Measurements from ENCODE around the gene DGCR8.
A peak's percentile ranks its signal among the peaks of the same experiment; 100 is the strongest.

DGCR8 gene

DNA sequence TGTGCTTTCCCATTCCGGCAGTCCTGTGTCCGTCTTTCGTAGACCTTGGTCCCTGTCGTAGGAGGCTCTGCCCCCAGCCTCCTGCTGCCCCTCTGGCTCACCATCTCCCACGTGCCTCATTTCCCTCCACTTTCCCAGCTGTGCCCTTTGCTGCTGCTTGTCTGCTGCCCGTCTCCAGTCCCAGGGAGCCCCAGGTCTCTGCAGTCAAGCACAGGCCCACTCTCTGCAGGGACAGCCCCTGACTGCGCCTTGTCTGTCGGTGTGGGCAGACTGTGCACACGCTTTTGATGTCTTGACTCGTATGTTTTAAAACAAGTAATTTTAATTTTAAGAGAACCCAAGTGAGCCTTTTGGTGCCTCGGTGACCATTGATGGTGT is 12.4 kb downstream of the DGCR8 start:
- DNase-seq, result no peak

GRCh38 chr22:20093418-20094196 is 13.6 kb downstream of the DGCR8 start:
- DNase-seq, result no peak

DNA sequence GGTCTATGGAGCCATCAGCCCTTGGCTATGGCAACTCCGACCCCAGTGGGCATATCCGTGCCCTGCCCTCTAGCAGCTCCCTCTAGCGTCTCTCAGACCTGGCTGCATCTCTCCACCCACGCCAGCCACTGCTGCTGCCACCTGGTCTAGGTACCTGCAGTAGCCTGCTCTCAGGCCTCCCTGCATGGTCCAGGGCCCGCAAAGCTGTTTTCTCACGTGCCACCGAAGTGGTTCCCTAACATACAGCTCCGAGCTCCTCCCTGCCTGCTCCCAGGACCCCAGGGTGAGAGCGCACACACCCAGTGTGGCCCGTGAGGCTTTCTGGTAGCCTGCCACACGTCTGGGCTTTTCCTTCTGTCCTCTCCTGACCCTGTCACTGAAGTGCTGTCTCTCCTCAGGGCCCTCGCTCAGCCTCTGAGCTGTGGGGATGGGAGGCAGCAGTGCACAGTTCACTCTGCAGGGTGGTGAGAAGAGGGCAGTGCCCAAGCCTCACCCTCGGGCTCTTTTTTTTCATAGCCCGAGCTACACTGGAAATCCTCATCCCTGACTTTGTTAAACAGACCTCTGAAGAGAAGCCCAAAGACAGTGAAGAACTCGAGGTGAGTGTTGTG is 14.3 kb downstream of the DGCR8 start:
- DNase-seq, result no peak

- no peak for DNase-seq
Measured at GRCh38 chr22:20095521-20095920, 15.5 kb downstream of the DGCR8 start.

DNA sequence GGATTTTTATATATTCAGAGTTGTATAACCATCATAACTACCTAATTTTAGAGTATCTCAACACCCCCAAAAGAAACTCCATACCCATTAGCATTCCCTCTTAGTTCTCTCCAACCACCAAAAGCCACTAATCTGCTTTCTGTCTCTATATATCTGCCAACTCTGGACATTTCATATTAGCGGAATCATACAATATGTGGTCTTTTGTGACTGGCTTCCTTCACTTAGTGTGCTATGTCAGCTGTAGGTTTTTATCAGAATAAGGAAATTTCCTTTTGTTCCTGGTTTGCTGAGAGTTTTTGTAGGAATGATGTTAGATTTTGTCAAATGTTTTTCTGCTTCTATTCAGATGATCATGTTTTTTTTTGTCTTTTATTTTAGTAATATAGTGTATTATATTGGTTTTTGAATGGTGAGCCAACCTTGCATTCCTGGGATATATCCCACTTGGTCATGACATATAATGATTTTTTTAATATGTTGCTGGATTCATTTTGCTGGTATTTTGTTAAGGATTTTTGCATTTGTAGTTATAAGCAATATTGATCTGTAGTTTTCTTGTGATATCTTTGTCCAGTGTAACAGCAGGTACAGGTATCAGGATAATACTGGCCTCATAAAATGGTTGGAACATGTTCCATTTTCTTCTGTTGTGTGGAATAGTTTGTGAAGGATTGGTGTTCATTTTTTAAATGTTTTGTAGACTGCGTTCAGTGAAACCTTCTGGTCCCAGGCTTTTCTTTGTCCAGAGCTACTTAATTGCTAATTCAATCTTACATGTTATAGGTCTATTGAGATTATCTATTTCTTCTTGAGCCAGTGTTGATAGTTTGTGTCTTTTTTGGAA is 16.8 kb downstream of the DGCR8 start:
- DNase-seq, result no peak

DNA sequence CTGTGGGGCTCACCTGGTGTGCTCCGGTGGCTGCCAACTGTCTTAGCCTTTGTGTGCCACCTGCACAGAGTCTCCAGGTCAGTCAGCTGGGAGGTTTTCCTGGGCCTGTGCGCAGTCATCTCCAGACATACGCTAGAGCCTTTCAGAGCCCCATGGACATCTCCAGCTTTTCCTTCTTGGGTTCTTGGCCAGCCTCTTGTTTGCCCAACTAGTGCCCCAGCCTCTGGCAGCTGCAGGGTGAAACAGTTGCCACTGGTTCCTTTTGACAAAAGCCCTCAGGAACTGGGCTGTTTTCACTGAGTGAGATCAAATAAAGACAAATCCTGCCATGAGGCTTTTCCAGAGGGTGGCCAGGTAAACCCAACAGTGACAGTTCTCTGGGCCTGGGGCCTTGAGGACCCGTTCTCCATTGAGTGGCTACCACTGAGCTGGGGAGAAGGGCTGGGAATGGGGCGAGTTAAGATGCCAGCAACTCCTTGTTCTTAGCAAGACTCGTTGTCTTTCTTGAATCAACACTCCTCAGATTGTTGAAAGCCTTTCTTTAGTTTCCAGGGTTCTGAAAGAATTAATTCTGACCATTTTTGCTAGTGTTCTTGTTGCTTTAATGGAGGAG is 19.2 kb downstream of the DGCR8 start:
- no peak for DNase-seq

DNA sequence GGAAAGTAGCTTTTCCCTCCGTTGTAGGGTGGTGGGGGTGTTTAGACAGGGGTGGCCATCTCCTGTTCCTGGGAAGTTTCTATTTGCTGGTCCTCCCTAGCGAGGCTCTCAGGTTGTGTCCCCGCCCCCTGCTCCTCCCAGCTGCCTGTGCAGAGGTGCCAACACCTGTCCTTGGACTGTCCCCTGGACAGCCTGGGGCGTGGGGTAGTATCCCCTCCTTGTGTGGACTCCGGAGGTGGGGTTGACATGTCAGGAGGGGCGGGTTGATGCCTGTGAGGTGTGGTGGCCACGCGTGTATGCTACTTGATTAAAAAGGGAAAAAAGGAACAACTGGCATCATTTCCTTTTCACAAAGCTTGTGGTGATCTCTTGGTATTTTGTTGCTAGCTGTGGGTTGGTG is 21.6 kb downstream of the DGCR8 start:
- no peak for DNase-seq

GRCh38 chr22:20102203-20102780 is 22.3 kb downstream of the DGCR8 start:
- DNase-seq, result no peak

GRCh38 chr22:20105456-20106204 is 25.6 kb downstream of the DGCR8 start:
- no peak for DNase-seq

GRCh38 chr22:20106205-20106848 is 26.3 kb downstream of the DGCR8 start:
- DNase-seq, result no peak

DNA sequence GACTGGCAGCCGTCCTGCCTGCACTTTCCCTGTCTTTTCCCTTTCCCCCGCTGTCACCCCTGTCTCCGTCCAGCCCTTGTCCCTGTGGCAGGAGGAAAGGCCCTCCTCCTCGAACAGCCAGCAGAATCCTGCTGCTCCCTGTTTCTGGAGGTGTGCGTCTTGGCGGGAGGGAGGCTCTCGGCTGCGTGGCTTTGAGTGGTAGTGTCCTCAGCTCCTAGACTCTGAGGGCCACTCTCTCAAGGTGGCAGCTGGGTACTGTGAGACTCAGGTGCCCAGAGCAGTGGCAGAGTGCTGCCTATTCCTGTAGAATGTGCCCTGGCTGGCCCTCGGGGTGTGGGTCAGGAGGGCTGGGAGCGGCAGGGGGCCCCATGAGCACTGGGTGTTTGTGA is 26.8 kb downstream of the DGCR8 start:
- no peak for DNase-seq

GRCh38 chr22:20107471-20107901 is 27.4 kb downstream of the DGCR8 start:
- DNase-seq, result no peak

DNA sequence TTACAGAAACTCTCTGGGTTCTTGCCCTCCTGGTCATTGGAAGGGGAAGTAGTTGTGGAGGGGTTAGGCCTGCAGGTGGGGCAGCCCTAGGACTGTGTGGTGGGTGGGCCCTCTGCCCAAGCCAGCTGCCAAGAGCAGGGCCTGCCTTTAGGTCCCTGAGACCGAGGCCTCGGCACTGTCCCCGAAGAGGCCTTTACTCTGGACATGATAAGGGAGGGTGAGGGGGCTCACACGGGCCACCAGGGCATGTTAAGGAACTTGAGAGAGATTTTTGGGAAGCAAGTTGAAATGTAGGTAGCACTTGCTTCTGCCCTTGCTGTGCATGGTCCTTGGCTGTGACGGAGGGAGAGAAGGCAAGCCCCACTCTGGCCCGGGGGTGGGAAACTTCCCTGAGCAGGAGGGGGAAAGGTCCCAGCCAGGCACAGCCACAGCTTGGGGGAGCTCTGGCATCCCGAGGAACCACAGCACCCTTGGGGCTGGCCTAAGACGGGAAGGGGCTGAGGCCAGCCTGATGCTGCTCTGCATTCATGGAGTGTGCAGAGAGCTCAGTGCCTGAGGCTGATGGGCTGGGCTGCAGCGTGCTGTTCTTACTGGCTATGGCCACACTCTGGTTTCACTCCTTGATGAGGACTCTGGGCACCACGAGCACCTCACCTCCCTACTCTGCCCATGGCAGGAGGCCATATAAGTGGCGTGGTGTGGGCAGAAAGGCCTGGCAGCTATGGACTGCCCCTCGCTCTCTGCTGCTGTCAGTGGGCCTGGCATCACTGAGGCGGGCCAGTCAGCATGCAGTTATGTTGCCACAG is 28.1 kb downstream of the DGCR8 start:
- no peak for DNase-seq

DNA sequence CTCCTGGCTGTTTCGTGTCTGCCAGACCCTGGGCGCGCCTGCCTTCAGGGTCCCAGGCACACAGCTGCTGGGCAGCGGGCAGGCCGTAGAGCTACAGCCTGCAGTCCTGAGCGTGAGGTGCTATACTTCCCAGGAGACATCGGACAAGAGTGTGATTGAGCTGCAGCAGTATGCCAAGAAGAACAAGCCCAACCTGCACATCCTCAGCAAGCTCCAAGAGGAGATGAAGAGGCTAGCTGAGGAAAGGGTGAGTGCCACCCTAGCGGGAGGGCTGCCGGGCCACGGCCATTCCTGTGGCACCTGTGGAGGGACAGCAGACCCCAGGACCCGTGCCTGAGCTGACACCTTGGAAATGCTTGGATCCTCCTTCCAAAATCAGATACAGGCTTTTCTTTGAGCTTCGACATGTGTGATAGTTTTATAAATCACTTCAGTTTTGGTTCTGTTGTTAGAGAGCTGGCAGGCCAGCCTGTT is 28.8 kb downstream of the DGCR8 start:
- no peak for DNase-seq

DNA sequence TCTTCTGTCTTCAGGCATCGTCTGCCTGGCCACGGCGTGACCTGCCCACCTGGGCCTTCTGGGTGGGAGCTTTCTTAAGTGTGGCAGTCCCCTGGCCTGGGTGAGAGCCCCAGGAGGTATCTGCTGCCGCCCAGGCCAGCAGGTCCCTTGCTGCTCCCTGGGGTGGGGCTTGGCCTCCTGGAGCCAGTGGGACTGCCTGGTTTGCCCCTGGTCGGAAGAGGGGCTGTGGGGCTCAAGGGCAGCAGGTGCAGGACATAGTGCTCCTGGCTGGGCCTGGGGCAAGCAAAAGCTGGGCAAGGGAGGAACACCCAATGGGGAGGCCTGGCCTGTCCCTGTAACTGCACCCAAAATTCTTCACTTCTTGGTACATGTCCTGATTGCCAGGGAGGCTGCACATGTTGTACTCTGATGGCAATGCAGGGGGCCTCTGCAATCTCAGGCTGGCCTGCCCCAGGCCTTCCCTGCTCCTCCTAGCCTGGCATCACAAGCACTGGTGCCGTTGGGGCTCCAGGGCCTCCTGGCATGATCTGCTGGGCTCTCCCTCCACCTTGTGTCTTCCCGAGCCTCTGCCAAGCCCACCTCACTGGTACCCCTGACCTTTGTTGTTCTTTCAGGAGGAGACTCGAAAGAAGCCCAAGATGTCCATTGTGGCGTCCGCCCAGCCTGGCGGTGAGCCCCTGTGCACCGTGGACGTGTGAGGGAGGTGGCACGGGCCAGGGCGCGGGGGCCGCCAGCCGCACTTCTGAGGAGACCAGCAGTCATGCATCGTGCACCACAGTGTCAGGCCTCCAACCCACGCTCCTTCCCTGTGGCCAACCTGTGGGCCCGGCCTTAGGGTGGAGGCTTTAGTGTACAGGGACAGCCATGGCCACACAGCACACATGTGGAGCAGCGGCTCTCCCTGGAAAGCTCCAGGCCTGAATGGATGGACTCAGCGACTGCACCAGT is 29.6 kb downstream of the DGCR8 start:
- DNase-seq, result no peak

GRCh38 chr22:20110359-20110985 is 30.4 kb downstream of the DGCR8 start:
- DNase-seq, result no peak

- peak; percentile 37 for DNase-seq
Measured at GRCh38 chr22:20111045-20111688, 31.1 kb downstream of the DGCR8 start.
